SJSA1 (cell line): ENCODE data around the gene SIM2. TPM values are rescaled to one million over a fixed set of nuclear protein-coding genes. Genes with fewer than 3 reads are reported as not detected.
A peak's percentile ranks its signal among the peaks of the same experiment; 100 is the strongest.

ENCODE experiments used
- DNase-seq, 2 experiments: peaks; one replicate each; pipeline ENCODE4 v3.0.0-alpha.2; 2015 to 2020; ENCODE audit warnings: low spot score in 2 of 2, low read depth in 1 of 2
- H3K27ac ChIP-seq: fragments of 250-450 bp; sonication (Bioruptor Pico); 2 replicates; pipeline ENCODE4 v1.5.1; 2020; ENCODE audit warnings: mild to moderate bottlenecking, moderate library complexity
- H3K27me3 ChIP-seq: fragments of 250-450 bp; sonication (Bioruptor Pico); replicated peaks from 2 replicates; pipeline ENCODE4 v1.5.1; 2020; ENCODE audit warnings: mild to moderate bottlenecking, moderate library complexity
- H3K36me3 ChIP-seq: fragments of 250-450 bp; sonication (Bioruptor Pico); 2 replicates; pipeline ENCODE4 v1.5.1; 2020; ENCODE audit warnings: mild to moderate bottlenecking
- H3K4me1 ChIP-seq: fragments of 250-450 bp; sonication (Bioruptor Pico); replicated peaks from 2 replicates; pipeline ENCODE4 v1.6.1; 2021; ENCODE audit warnings: mild to moderate bottlenecking
- H3K4me3 ChIP-seq: fragments of 250-450 bp; sonication (Bioruptor Pico); 2 replicates; pipeline ENCODE4 v1.5.1; 2020; ENCODE audit warnings: mild to moderate bottlenecking
- H3K9me3 ChIP-seq: fragments of 250-450 bp; sonication (Bioruptor Pico); replicated peaks from 2 replicates; pipeline ENCODE4 v1.5.1; 2020; ENCODE audit warnings: mild to moderate bottlenecking
- total RNA-seq: library from RNA; depleted of rRNA; stranded (reverse); fragments of >200 nt; shearing (Covaris generic); gene quantifications from 2 replicates; pipeline ENCODE4 v1.2.3, GENCODE V29; 2014

The SIM2 gene
- total RNA-seq, 1 experiment from 2014 or later: 0.11 TPM

GRCh38 chr21:36722370-36723368, 23.8 kb downstream of the SIM2 start:
- no peak overlapping the region for H3K4me3 ChIP-seq
- H3K27ac ChIP-seq: no peak overlapping the region
- no peak for DNase-seq
- H3K27me3 ChIP-seq: no peaks in the 10 kb centered on the region
- H3K36me3 ChIP-seq: no peaks in the 10 kb centered on the region
- no peaks in the 10 kb centered on the region for H3K4me1 ChIP-seq
- H3K9me3 ChIP-seq: no peaks in the 10 kb centered on the region

GRCh38 chr21:36723371-36723881, 24.5 kb downstream of the SIM2 start:
- Histone ChIP-seq H3K27ac (no peak overlapping the region), H3K4me1 (no peaks in the 10 kb centered on the region), H3K9me3 (no peaks in the 10 kb centered on the region), H3K4me3 (no peak overlapping the region), H3K36me3 (no peaks in the 10 kb centered on the region), H3K27me3 (no peaks in the 10 kb centered on the region)
- DNase-seq: no peak

- Histone ChIP-seq H3K27ac (no peak overlapping the region), H3K4me1 (no peaks in the 10 kb centered on the region), H3K36me3 (no peaks in the 10 kb centered on the region), H3K9me3 (no peaks in the 10 kb centered on the region), H3K27me3 (peaks cover 1% of the 10 kb centered on the region; the same call in 1 of the 2 replicates), H3K4me3 (no peak overlapping the region)
- DNase-seq: no peak
Measured at GRCh38 chr21:36724660-36725059, 25.7 kb downstream of the SIM2 start.

- H3K4me3 ChIP-seq: no peak overlapping the region
- H3K27me3 ChIP-seq: peaks cover 14% of the 10 kb centered on the region
- no peaks in the 10 kb centered on the region for H3K9me3 ChIP-seq
Measured at GRCh38 chr21:36725793-36726386, 27.0 kb downstream of the SIM2 start.

GRCh38 chr21:36727866-36728265, 29.0 kb downstream of the SIM2 start:
- Histone ChIP-seq H3K36me3 (no peaks in the 10 kb centered on the region), H3K4me1 (no peaks in the 10 kb centered on the region; the same call in 1 of the 2 replicates), H3K27ac (no peak overlapping the region), H3K9me3 (no peaks in the 10 kb centered on the region; the same call in 1 of the 2 replicates), H3K27me3 (peaks cover 20% of the 10 kb centered on the region), H3K4me3 (no peak overlapping the region)
- DNase-seq: peak in 1 of 2 experiments; percentile 32

More at GRCh38 chr21:36725793-36726386, 27.0 kb downstream of the SIM2 start:
- DNase-seq: no peak
- H3K36me3 ChIP-seq: no peaks in the 10 kb centered on the region
- no peak overlapping the region for H3K27ac ChIP-seq
- H3K4me1 ChIP-seq: no peaks in the 10 kb centered on the region; the same call in 1 of the 2 replicates

GRCh38 chr21:36728371-36729111, 29.6 kb downstream of the SIM2 start:
- Histone ChIP-seq H3K27ac (no peak overlapping the region), H3K36me3 (no peaks in the 10 kb centered on the region), H3K4me1 (no peaks in the 10 kb centered on the region; the same call in 1 of the 2 replicates), H3K27me3 (peaks cover 20% of the 10 kb centered on the region), H3K4me3 (no peak overlapping the region), H3K9me3 (no peaks in the 10 kb centered on the region; the same call in 1 of the 2 replicates)
- DNase-seq: peak in 1 of 2 experiments; percentile 32

GRCh38 chr21:36729310-36729970, 30.5 kb downstream of the SIM2 start:
- Histone ChIP-seq H3K36me3 (no peaks in the 10 kb centered on the region), H3K27me3 (peaks cover 20% of the 10 kb centered on the region), H3K9me3 (no peaks in the 10 kb centered on the region; the same call in 1 of the 2 replicates), H3K27ac (no peak overlapping the region), H3K4me1 (no peaks in the 10 kb centered on the region; the same call in 1 of the 2 replicates), H3K4me3 (no peak overlapping the region)
- no peak for DNase-seq

GRCh38 chr21:36730291-36731281, 31.7 kb downstream of the SIM2 start:
- no peaks in the 10 kb centered on the region; the same call in 1 of the 2 replicates for H3K4me1 ChIP-seq
- no peaks in the 10 kb centered on the region; the same call in 1 of the 2 replicates for H3K9me3 ChIP-seq
- peaks cover 20% of the 10 kb centered on the region for H3K27me3 ChIP-seq
- H3K36me3 ChIP-seq: no peaks in the 10 kb centered on the region
- H3K4me3 ChIP-seq: no peak overlapping the region
- no peak overlapping the region for H3K27ac ChIP-seq
- no peak for DNase-seq

- peaks cover 20% of the 10 kb centered on the region for H3K27me3 ChIP-seq
- H3K27ac ChIP-seq: no peak overlapping the region
- H3K4me3 ChIP-seq: no peak overlapping the region
- H3K4me1 ChIP-seq: no peaks in the 10 kb centered on the region; the same call in 1 of the 2 replicates
- H3K9me3 ChIP-seq: no peaks in the 10 kb centered on the region; the same call in 1 of the 2 replicates
- no peaks in the 10 kb centered on the region for H3K36me3 ChIP-seq
- no peak for DNase-seq
Measured at GRCh38 chr21:36732217-36732616, 33.3 kb downstream of the SIM2 start.

GRCh38 chr21:36732761-36733160, 33.8 kb downstream of the SIM2 start:
- no peak overlapping the region for H3K4me3 ChIP-seq
- H3K36me3 ChIP-seq: no peaks in the 10 kb centered on the region
- H3K27ac ChIP-seq: no peak overlapping the region
- H3K27me3 ChIP-seq: peaks cover 20% of the 10 kb centered on the region
- no peak for DNase-seq
- no peaks in the 10 kb centered on the region; the same call in 1 of the 2 replicates for H3K9me3 ChIP-seq
- H3K4me1 ChIP-seq: no peaks in the 10 kb centered on the region; the same call in 1 of the 2 replicates

GRCh38 chr21:36733857-36734256, 34.9 kb downstream of the SIM2 start:
- H3K27ac ChIP-seq: no peak overlapping the region
- H3K4me3 ChIP-seq: no peak overlapping the region
- DNase-seq: peak in 1 of 2 experiments; percentile 12
- H3K36me3 ChIP-seq: no peaks in the 10 kb centered on the region
- peaks cover 20% of the 10 kb centered on the region for H3K27me3 ChIP-seq
- no peaks in the 10 kb centered on the region; the same call in 1 of the 2 replicates for H3K4me1 ChIP-seq
- no peaks in the 10 kb centered on the region; the same call in 1 of the 2 replicates for H3K9me3 ChIP-seq
